Fibroblast of the aortic adventitia (primary cell): ENCODE measurements around the gene PTPRA. TPM values are rescaled to one million over a fixed set of nuclear protein-coding genes. Genes with fewer than 3 reads are reported as not detected.

Experiments used
- DNase-seq: peaks from one replicate; pipeline ENCODE4 v3.0.0-alpha.2; 2010; ENCODE audit warnings: low read depth
- H3K4me3 ChIP-seq: 2 replicates; pipeline ENCODE4 v1.5.1; 2011; ENCODE audit warnings: low read depth, mild to moderate bottlenecking, control low read depth, low read length, moderate library complexity
- CTCF ChIP-seq: IDR thresholded peaks from 2 replicates; pipeline ENCODE4 v1.5.1; 2011; ENCODE audit warnings: mild to moderate bottlenecking, low read length, control low read depth, inconsistent platforms; ENCODE audit not compliant: insufficient read depth
- total RNA-seq: library from RNA; depleted of rRNA; stranded (reverse); fragments of >200 nt; gene quantifications from 2 replicates; pipeline ENCODE4 v1.2.3, GENCODE V29; 2012; ENCODE audit warnings: low replicate concordance

Gene PTPRA
- total RNA-seq, 1 donor, result 75.1 TPM

- TF ChIP-seq CTCF, result no peak
- peak; percentile 57 for DNase-seq
- H3K4me3 ChIP-seq, result no peak overlapping the region
Observed at GRCh38 chr20:2984956-2985661, 111.8 kb downstream of the PTPRA start.

DNA sequence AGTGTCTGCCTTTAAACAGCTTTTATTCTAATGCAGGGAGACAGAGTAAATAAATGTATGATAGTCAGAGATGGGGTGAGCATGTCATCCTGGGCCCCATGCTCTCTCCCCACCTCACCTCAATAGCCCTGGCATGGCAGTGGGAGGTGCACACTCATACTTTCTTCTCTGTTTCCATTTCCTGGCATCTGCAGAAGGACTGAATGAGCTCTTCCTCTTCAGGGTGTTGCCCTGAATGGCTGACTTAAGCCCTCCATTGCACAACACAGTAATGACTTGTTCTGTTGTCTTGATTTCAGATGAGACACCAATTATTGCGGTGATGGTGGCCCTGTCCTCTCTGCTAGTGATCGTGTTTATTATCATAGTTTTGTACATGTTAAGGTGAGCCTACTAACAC lies 113.2 kb downstream of the PTPRA start:
- TF ChIP-seq CTCF, result no peak
- H3K4me3 ChIP-seq, result no peak overlapping the region
- peak; percentile 47 for DNase-seq

DNA sequence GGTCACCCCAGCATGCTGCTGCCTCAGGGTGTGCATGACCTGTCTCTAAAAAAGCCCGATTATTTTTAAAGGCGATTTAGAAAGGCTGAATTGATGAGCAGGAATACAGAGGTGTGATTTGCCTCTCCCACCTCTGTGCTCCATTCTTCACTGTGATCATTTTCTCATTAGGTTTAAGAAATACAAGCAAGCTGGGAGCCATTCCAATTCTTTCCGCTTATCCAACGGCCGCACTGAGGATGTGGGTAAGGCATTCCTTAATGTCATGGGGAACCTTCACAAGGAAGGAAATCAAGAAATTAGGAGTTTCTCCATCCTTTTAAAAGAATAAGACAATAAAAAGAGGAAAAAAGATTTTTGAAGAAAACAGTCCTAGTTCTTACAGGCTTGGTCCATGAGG lies 114.6 kb downstream of the PTPRA start:
- no peak for DNase-seq
- TF ChIP-seq CTCF, result no peak

DNA sequence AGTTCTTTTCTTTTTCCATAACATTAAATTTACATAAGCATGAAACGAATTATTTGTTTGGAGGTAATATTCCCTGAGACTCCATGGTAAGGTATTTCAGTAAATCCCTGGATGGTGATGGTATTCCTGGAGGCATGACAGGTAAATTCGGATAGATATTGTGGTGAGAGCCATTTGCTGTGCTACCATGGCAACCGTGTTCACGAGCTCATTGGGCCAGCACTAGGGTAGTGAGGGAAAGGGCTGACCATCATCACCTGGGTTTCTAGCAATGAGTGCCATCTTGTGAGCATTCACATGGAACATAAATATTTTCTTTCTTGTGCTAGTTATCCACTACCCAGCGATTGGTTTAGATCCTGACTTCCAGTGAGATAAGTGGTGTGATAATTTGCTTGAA lies 118.3 kb downstream of the PTPRA start:
- no peak for TF ChIP-seq CTCF
- no peak overlapping the region for H3K4me3 ChIP-seq
- DNase-seq, result no peak

More for the DNA sequence above, 114.6 kb downstream of the PTPRA start:
- no peak overlapping the region for H3K4me3 ChIP-seq

DNA sequence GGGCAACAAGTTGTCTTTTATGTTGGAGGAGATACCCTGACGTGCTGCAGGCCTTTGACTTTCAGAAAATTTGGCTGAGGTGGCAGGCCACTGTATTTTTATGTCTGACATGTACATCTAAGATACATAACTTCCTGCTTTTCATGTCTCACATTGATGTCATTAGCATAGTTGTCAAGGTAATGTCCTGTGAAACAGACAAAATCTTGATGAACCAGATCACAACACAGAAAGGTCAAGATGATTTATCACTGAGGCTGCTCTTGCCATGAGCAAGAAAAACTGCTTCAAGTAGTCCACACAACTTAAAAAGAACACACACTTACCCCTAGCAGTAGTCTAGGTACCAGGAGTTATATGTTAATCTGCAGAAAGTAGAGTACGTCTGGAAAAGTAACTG lies 120.0 kb downstream of the PTPRA start:
- DNase-seq, result no peak
- no peak overlapping the region for H3K4me3 ChIP-seq
- no peak for TF ChIP-seq CTCF

- no peak for DNase-seq
- TF ChIP-seq CTCF, result no peak
- H3K4me3 ChIP-seq, result no peak overlapping the region
Observed at GRCh38 chr20:2995796-2996195, 122.5 kb downstream of the PTPRA start.

- no peak for TF ChIP-seq CTCF
- DNase-seq, result no peak
Observed at GRCh38 chr20:2998728-2999127, 125.4 kb downstream of the PTPRA start.

More at GRCh38 chr20:2998728-2999127, 125.4 kb downstream of the PTPRA start:
- no peak overlapping the region for H3K4me3 ChIP-seq
